Gastrocnemius medialis (tissue), 4 donors: Measurements from ENCODE around the gene PPP1R12A.

Experiments used
- POLR2A ChIP-seq, 2 donors: fragments of 450-650 bp; IDR thresholded peaks; one replicate each; pipeline ENCODE4 v1.6.1; 2017; ENCODE audit warnings: antibody characterized with exemption in 2 of 2, mild to moderate bottlenecking in 2 of 2, moderate library complexity in 2 of 2
- TF ChIP-seq, protein P1 (sequence below), 5 experiments: fragments of 450-650 bp in 3 of 5; fragments of 200-600 bp in 2 of 5; sonication (generic) in 2 of 5; IDR thresholded peaks in 4 of 5; conservative IDR thresholded peaks in 1 of 5; 1 replicate in 4 of 5; 2 replicates in 1 of 5; pipeline ENCODE4 v1.5.1; 2016 to 2019; ENCODE audit warnings: antibody characterized with exemption in 5 of 5, mild to moderate bottlenecking in 3 of 5, moderate library complexity in 3 of 5

DNA sequence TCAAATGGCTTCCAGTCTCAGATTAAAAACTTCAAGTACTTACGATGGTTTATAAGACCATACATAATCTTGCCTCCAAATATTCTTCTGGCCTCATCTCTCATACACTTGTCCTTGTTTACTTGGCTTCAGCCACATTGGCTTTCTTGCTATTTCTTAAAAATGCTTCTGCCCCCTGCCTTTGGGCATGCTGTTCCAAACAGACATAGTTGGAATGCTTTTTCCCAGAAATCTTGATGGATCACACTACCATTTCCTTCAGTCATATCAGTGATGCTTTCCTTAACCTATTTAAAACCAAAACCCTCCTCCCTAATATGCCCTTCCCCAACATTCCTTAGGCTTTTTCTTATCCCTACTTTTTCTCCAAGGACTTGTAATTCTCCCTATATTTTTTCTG, 169.7 kb downstream of the PPP1R12A start:
- TF ChIP-seq POLR2A (IDR thresholded peaks at IDR 0.05): no peak
- TF ChIP-seq, protein P1, sequence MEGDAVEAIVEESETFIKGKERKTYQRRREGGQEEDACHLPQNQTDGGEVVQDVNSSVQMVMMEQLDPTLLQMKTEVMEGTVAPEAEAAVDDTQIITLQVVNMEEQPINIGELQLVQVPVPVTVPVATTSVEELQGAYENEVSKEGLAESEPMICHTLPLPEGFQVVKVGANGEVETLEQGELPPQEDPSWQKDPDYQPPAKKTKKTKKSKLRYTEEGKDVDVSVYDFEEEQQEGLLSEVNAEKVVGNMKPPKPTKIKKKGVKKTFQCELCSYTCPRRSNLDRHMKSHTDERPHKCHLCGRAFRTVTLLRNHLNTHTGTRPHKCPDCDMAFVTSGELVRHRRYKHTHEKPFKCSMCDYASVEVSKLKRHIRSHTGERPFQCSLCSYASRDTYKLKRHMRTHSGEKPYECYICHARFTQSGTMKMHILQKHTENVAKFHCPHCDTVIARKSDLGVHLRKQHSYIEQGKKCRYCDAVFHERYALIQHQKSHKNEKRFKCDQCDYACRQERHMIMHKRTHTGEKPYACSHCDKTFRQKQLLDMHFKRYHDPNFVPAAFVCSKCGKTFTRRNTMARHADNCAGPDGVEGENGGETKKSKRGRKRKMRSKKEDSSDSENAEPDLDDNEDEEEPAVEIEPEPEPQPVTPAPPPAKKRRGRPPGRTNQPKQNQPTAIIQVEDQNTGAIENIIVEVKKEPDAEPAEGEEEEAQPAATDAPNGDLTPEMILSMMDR (IDR thresholded peaks at IDR 0.05 in 4 of 5, conservative IDR thresholded peaks at IDR 0.05 in 1 of 5): no peak
